ENCODE data around the gene ADCY5. TPM values are rescaled to one million over a fixed set of nuclear protein-coding genes. Genes with fewer than 3 reads are reported as not detected.

ADCY5 gene
- polyA plus RNA-seq, 2 of the 4 experiments (the other 2 are of a cell fraction), result 0.57 to 0.68 TPM

- TF ChIP-seq RNF2 (IDR thresholded peaks at IDR 0.05; ENCODE audit: borderline replicate concordance, low read depth) (no peak), HOXB13 (CRISPR knock-in tag; IDR thresholded peaks at IDR 0.05; ENCODE audit: low read depth) (no peak), JUNB (IDR thresholded peaks at IDR 0.05) (no peak), POLR2A (IDR thresholded peaks at IDR 0.05; ENCODE audit: low read length) (no peak), HEYL (CRISPR knock-in tag; IDR thresholded peaks at IDR 0.05) (no peak), HDAC2 (IDR thresholded peaks at IDR 0.05) (no peak), CHD2 (IDR thresholded peaks at IDR 0.05; ENCODE audit: low read length, partially characterized antibody) (no peak), PHF8 (IDR thresholded peaks at IDR 0.05; ENCODE audit: borderline replicate concordance, low read depth) (no peak), NFE2L2 (conservative IDR thresholded peaks at IDR 0.05; ENCODE audit: low read length) (no peak), ZC3H11A (IDR thresholded peaks at IDR 0.05) (no peak), HOXA7 (CRISPR knock-in tag; IDR thresholded peaks at IDR 0.05) (no peak), RARB (CRISPR knock-in tag; IDR thresholded peaks at IDR 0.05) (no peak), MAFK (IDR thresholded peaks at IDR 0.05; ENCODE audit: partially characterized antibody) (no peak), ZFP36 (IDR thresholded peaks at IDR 0.05; ENCODE audit: borderline replicate concordance, partially characterized antibody) (no peak), ATOH8 (CRISPR knock-in tag; IDR thresholded peaks at IDR 0.05; ENCODE audit: low read depth) (no peak)
- TF ChIP-seq, protein P1, sequence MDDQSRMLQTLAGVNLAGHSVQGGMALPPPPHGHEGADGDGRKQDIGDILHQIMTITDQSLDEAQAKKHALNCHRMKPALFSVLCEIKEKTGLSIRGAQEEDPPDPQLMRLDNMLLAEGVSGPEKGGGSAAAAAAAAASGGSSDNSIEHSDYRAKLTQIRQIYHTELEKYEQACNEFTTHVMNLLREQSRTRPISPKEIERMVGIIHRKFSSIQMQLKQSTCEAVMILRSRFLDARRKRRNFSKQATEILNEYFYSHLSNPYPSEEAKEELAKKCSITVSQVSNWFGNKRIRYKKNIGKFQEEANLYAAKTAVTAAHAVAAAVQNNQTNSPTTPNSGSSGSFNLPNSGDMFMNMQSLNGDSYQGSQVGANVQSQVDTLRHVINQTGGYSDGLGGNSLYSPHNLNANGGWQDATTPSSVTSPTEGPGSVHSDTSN (IDR thresholded peaks at IDR 0.05), result no peak
- TF ChIP-seq, protein P2, sequence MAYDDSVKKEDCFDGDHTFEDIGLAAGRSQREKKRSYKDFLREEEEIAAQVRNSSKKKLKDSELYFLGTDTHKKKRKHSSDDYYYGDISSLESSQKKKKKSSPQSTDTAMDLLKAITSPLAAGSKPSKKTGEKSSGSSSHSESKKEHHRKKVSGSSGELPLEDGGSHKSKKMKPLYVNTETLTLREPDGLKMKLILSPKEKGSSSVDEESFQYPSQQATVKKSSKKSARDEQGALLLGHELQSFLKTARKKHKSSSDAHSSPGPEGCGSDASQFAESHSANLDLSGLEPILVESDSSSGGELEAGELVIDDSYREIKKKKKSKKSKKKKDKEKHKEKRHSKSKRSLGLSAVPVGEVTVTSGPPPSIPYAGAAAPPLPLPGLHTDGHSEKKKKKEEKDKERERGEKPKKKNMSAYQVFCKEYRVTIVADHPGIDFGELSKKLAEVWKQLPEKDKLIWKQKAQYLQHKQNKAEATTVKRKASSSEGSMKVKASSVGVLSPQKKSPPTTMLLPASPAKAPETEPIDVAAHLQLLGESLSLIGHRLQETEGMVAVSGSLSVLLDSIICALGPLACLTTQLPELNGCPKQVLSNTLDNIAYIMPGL (CRISPR knock-in tag; IDR thresholded peaks at IDR 0.05; ENCODE audit: borderline replicate concordance), result no peak
- FAIRE-seq (no peak), ATAC-seq (no peak), DNase-seq (ENCODE audit: low read depth in 1 of 2, low spot score in 1 of 2) (no peak)
- Histone ChIP-seq H3K4me2 (no peak overlapping the region), H3K27ac (no peak overlapping the region), H3K9me3 (no peaks in the 10 kb centered on the region), H3K4me3 (no peak overlapping the region), H3K4me1 (peaks cover 12% of the 10 kb centered on the region)
- POLR2A ChIA-PET, result interaction anchor here (0.6 kb wide), 1 partner anchor 9 kb away, joined by 3 read pairs; no protein-coding TSS in a partner anchor
- CTCF ChIA-PET, result interaction anchor here (1.4 kb wide), 1 partner anchor 9 kb away, joined by 3 read pairs; no protein-coding TSS in a partner anchor
- WGBS (ENCODE audit: missing lambda C conversion rate), result 80% methylated on average over 21 of the region's 21 CpGs
Measured at GRCh38 chr3:123412811-123413604, 35.9 kb downstream of the ADCY5 start.

DNA sequence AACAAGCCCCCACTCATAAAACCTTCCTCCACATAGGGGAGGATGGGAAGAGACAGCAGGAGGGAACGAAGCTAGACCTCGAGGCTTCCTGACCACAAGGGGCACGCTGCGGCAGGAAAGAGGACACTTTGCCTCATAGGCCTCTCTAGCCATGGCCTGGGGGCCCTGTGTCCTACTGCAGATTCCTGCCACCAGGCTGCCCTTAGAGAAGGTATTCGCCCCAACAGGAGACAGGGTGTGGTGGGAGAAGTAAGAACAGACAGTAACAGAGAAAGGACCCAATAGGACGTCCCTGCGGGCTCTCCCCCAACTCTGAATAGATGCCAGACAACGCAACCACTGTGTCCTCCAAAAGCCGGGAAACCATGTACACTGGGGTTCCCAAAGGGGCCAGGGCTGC is 36.8 kb downstream of the ADCY5 start:
- CTCF ChIA-PET, result interaction anchor here (0.6 to 1.4 kb wide), 3 partner anchors 10 to 1825 kb away, joined by 3 to 4 read pairs (median 3); partner anchors contain the start of gene ADCY5
- TF ChIP-seq RARB (CRISPR knock-in tag; IDR thresholded peaks at IDR 0.05), result no peak
- TF ChIP-seq HOXB13 (CRISPR knock-in tag; IDR thresholded peaks at IDR 0.05; ENCODE audit: low read depth), result no peak
- TF ChIP-seq, protein P2 (CRISPR knock-in tag; IDR thresholded peaks at IDR 0.05; ENCODE audit: borderline replicate concordance), result no peak
- no peak for TF ChIP-seq ZC3H11A (IDR thresholded peaks at IDR 0.05)
- no peak for TF ChIP-seq HOXB5 (CRISPR knock-in tag; IDR thresholded peaks at IDR 0.05)
- TF ChIP-seq, protein P3, sequence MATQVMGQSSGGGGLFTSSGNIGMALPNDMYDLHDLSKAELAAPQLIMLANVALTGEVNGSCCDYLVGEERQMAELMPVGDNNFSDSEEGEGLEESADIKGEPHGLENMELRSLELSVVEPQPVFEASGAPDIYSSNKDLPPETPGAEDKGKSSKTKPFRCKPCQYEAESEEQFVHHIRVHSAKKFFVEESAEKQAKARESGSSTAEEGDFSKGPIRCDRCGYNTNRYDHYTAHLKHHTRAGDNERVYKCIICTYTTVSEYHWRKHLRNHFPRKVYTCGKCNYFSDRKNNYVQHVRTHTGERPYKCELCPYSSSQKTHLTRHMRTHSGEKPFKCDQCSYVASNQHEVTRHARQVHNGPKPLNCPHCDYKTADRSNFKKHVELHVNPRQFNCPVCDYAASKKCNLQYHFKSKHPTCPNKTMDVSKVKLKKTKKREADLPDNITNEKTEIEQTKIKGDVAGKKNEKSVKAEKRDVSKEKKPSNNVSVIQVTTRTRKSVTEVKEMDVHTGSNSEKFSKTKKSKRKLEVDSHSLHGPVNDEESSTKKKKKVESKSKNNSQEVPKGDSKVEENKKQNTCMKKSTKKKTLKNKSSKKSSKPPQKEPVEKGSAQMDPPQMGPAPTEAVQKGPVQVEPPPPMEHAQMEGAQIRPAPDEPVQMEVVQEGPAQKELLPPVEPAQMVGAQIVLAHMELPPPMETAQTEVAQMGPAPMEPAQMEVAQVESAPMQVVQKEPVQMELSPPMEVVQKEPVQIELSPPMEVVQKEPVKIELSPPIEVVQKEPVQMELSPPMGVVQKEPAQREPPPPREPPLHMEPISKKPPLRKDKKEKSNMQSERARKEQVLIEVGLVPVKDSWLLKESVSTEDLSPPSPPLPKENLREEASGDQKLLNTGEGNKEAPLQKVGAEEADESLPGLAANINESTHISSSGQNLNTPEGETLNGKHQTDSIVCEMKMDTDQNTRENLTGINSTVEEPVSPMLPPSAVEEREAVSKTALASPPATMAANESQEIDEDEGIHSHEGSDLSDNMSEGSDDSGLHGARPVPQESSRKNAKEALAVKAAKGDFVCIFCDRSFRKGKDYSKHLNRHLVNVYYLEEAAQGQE (IDR thresholded peaks at IDR 0.05), result no peak
- no peak for TF ChIP-seq HDAC2 (IDR thresholded peaks at IDR 0.05)
- no peak for TF ChIP-seq FOXS1 (CRISPR knock-in tag; IDR thresholded peaks at IDR 0.05)
- no peak for TF ChIP-seq RAD21 (conservative IDR thresholded peaks at IDR 0.05 in 1 of 2, IDR thresholded peaks at IDR 0.05 in 1 of 2)
- TF ChIP-seq RCOR1 (IDR thresholded peaks at IDR 0.05; ENCODE audit: low read depth, low read length), result no peak
- TF ChIP-seq TP53 (CRISPR knock-in tag; IDR thresholded peaks at IDR 0.05), result no peak
- no peak for TF ChIP-seq BHLHE40 (IDR thresholded peaks at IDR 0.05; ENCODE audit: low read depth, low read length)
- TF ChIP-seq KDM5A (IDR thresholded peaks at IDR 0.05), result no peak
- no peak for TF ChIP-seq USF2 (IDR thresholded peaks at IDR 0.05)

More for the DNA sequence above, 36.8 kb downstream of the ADCY5 start:
- 68% methylated on average over 9 of the region's 9 CpGs for WGBS (ENCODE audit: missing lambda C conversion rate)
- H3K4me2 ChIP-seq, result no peak overlapping the region
- FAIRE-seq, result no peak
- DNase-seq (ENCODE audit: low read depth in 1 of 2, low spot score in 1 of 2), result no peak
- no peaks in the 10 kb centered on the region for H3K9me3 ChIP-seq
- POLR2A ChIA-PET, result interaction anchor here (0.6 kb wide), 1 partner anchor 10 kb away, joined by 3 read pairs; no protein-coding TSS in a partner anchor
- H3K27ac ChIP-seq, result no peak overlapping the region
- H3K4me1 ChIP-seq, result peaks cover 12% of the 10 kb centered on the region
- peak in 1 of 2 experiments; percentile 41; a peak in 2 of 6 replicates for ATAC-seq
- no peak overlapping the region for H3K4me3 ChIP-seq

All from A549 (cell line).